ENCODE measurements around the gene SPATS2L. TPM values are rescaled to one million over a fixed set of nuclear protein-coding genes. Genes with fewer than 3 reads are reported as not detected.
A peak's percentile ranks its signal among the peaks of the same experiment; 100 is the strongest.

SPATS2L gene
- total RNA-seq, 1 donor, result 117 TPM

- H3K4me3 ChIP-seq (ENCODE audit: low read depth, low read length), result no peak overlapping the region
- no peak for TF ChIP-seq CTCF (IDR thresholded peaks at IDR 0.05; ENCODE audit: insufficient read depth, low read length)
- peak; percentile 86 for DNase-seq (ENCODE audit: low read depth)
Measured at GRCh38 chr2:200288670-200289429, 17.6 kb upstream of the SPATS2L start.

GRCh38 chr2:200296118-200296517 lies 10.4 kb upstream of the SPATS2L start:
- no peak overlapping the region for H3K4me3 ChIP-seq (ENCODE audit: low read depth, low read length)
- no peak for TF ChIP-seq CTCF (IDR thresholded peaks at IDR 0.05; ENCODE audit: insufficient read depth, low read length)
- DNase-seq (ENCODE audit: low read depth), result no peak

GRCh38 chr2:200297100-200297499 lies 9.4 kb upstream of the SPATS2L start:
- no peak for TF ChIP-seq CTCF (IDR thresholded peaks at IDR 0.05; ENCODE audit: insufficient read depth, low read length)

GRCh38 chr2:200297989-200298388 lies 8.5 kb upstream of the SPATS2L start:
- H3K4me3 ChIP-seq (ENCODE audit: low read depth, low read length), result no peak overlapping the region
- TF ChIP-seq CTCF (IDR thresholded peaks at IDR 0.05; ENCODE audit: insufficient read depth, low read length), result no peak
- DNase-seq (ENCODE audit: low read depth), result no peak

More at GRCh38 chr2:200297100-200297499, 9.4 kb upstream of the SPATS2L start:
- no peak for DNase-seq (ENCODE audit: low read depth)
- H3K4me3 ChIP-seq (ENCODE audit: low read depth, low read length), result no peak overlapping the region

- DNase-seq (ENCODE audit: low read depth), result no peak
- TF ChIP-seq CTCF (IDR thresholded peaks at IDR 0.05; ENCODE audit: insufficient read depth, low read length), result no peak
- H3K4me3 ChIP-seq (ENCODE audit: low read depth, low read length), result no peak overlapping the region
Measured at GRCh38 chr2:200298816-200299215, 7.7 kb upstream of the SPATS2L start.

GRCh38 chr2:200300065-200300464 lies 6.4 kb upstream of the SPATS2L start:
- no peak for DNase-seq (ENCODE audit: low read depth)
- no peak for TF ChIP-seq CTCF (IDR thresholded peaks at IDR 0.05; ENCODE audit: insufficient read depth, low read length)

More at GRCh38 chr2:200300065-200300464, 6.4 kb upstream of the SPATS2L start:
- no peak overlapping the region for H3K4me3 ChIP-seq (ENCODE audit: low read depth, low read length)
